Ovary (tissue), 3 donors: ENCODE results near the gene FSTL1.

Experiments
- POLR2A ChIP-seq: fragments of 450-650 bp; IDR thresholded peaks from one replicate; pipeline ENCODE4 v1.6.1; 2017; ENCODE audit warnings: antibody characterized with exemption, mild to moderate bottlenecking, moderate library complexity
- TF ChIP-seq, protein P1 (sequence below), 3 donors: fragments of 450-650 bp in 2 of 3; fragments of 200-600 bp in 1 of 3; IDR thresholded peaks; one replicate each; pipeline versions ENCODE4 v1.5.1 to v1.8.0; 2016 to 2022; ENCODE audit warnings: antibody characterized with exemption in 3 of 3, mild to moderate bottlenecking in 1 of 3
- donor health status: DM: no; HTN: no; CAD: no.

DNA sequence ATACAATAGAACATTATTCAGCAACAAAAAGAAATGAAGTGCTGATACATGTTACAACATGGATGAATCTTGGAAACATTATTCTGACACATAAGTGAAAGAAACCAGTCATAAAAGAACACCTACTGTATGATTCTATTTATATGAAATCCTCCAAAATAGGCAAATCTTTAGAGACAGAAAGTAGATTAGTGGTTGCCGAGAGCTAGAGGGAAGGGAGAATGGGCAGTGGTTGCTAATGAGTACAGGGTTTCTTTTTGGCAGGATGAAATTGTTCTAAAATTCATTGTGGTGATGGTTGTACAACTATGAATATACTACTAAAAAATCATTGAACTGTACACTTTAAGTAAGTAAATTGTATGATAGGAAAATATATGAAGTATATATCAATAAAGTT is 95.3 kb downstream of the FSTL1 start:
- TF ChIP-seq, protein P1, sequence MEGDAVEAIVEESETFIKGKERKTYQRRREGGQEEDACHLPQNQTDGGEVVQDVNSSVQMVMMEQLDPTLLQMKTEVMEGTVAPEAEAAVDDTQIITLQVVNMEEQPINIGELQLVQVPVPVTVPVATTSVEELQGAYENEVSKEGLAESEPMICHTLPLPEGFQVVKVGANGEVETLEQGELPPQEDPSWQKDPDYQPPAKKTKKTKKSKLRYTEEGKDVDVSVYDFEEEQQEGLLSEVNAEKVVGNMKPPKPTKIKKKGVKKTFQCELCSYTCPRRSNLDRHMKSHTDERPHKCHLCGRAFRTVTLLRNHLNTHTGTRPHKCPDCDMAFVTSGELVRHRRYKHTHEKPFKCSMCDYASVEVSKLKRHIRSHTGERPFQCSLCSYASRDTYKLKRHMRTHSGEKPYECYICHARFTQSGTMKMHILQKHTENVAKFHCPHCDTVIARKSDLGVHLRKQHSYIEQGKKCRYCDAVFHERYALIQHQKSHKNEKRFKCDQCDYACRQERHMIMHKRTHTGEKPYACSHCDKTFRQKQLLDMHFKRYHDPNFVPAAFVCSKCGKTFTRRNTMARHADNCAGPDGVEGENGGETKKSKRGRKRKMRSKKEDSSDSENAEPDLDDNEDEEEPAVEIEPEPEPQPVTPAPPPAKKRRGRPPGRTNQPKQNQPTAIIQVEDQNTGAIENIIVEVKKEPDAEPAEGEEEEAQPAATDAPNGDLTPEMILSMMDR (IDR thresholded peaks at IDR 0.05): no peak
- no peak for TF ChIP-seq POLR2A
